GM19395 (cell line): ENCODE results near the gene CBFA2T3.

Experiments used
- ATAC-seq: cut with Tn5 transposase; IDR thresholded peaks from one replicate; pipeline ENCODE4 v1.9.1; 2021; ENCODE audit warnings: mild to moderate bottlenecking, moderate library complexity; ENCODE audit not compliant: unreplicated experiment

CBFA2T3 gene

DNA sequence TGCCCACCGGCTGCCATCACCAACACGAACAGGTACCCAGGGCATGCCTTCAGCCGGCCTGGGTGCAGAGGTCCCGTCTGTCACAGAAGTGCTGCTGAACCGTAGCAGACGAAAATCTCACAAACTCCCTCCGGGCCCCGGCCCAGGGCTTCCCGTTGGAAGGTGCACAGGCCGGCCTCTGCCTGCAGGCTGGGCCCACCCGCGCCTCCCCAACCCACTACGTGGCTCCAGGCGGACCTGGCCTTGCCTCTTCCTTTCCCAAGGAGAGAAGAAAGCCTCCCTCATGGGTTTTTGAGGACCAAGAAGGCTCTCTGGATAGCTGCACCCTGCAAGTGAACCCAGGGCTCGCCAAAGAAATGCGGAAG, 65.1 kb downstream of the CBFA2T3 start:
- no peak for ATAC-seq

DNA sequence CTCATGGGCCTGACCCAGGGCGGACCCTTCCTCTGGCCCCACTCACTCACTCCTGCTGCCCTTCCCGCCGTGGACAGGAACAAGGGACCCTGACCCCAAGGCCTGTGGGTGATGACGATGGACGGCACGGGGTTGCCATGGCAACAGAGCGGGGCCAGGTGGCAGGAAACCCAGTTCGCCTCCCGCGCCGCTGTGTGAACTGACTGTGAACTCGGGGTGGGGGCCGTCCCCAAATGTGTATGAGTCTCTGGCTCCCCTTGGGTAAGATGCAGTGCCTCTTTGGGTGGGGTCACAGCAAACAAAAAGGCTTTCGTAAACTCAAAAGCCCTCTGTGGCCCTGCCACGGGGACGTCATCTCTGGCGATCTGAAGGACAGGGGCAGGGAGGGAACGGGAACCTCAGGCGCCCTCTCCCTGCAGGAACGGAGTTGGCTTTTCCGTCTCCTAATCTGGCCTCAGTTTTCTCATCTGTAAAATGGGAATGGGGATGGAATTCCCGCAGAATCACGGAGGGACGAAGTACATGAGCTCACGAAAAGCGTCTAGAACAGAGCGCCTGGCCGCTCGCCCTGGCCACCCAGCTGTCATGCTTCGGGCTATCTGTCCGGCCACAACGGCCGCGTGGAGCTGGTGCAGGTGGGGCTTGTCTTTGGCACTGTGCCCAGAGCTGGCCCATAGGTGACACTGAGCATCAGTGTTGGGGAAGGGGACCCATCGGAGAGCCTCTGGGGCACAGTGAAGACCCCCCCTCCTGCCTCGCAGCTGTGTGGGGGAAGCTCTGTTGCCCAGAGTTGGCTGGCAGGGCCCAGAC, 65.7 kb downstream of the CBFA2T3 start:
- no peak for ATAC-seq

DNA sequence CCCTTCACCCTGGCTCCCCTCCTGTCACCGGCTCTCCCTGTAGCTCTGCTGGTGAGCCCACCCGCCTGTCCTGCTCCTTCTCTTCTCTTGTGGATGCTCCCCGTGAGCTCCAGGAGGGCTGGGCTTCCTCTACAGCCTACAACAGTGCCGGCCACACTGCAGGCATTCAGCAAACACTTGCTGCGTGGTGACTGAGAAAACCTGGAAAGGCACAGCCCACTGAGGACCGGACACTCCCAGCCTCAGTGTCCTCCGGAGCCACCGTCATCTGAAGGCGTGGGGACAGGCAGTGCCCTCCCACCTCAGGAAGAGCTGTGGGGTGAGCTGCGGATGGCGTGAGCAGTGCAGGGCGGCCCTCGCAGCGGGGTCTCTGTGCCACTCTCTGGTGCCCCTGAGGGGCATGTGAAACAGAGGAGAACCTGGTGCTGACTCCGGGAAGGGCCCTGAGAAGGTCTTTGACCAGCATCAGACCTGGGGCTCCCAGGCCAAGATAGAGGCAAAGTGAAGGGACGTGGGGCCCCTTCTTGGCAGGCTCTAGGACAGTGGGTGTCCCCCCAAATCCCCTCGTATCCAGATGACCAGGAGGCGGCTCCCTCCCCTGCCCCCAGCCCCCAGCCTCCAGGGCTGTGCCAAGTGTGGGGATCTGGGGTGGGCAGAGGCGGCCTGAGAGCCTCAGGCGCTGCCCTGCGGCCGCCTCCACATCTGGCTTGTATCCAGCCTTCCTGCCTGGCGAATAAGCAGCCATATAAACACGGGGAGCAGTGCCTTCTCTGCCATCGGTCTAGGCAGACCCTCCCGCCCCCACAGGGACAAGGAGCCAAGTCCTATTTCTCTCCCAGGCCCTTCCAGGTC, 66.5 kb downstream of the CBFA2T3 start:
- ATAC-seq, result no peak

DNA sequence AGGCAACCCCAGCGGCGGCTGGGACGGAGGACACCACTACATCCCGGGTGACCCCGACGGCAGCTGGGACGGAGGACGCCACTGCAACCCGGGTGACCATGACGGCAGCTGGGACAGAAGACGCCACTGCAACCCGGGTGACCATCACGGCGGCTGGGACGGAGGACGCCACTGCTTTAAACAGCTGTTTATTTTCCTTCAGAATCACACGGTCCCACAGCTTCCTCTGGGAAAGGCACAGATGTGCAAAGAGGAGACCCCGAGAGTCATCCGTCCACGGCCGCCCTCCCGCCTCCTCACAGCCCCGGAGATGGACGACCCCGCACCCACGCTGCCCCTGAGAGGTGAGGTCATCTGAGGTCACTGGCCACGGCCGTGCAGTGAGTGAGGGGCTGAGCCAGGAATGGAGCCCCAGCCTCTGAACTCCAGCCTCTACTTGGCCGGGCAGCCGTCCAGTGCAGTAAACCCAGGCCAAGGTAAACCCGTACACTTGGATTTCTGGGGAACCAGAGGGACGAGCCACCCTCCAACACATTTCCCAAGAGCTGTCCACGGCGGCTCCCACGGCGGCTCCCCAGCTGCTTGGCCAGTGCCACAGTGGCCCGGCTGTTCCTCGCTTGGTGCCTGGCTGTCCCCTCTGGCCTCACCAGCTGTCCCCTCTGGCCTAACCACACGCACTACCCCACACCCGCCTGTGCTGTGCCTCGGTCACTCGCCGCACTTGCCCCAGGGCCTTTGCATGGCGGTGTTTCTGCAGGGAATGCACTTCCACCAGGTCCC, 67.4 kb downstream of the CBFA2T3 start:
- no peak for ATAC-seq

DNA sequence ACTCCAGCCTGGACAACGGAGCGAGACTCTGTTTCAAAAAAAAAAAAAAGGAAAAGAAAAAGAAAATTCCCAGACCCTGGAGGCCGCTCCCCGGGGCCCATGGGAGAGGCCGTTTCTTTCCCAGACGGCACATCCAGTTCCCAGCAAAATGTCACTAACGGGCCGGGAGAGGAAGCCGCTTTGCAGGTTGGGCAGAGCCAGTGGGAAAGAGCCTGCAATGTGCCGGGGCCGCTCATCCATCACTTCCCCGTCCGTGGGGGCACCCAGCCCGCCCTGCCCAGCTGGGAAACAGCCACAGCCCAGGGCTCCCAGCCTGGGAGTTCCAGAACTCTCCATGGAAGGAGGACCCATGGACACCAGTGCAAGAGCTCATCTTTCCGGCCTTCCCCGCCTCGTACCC, 68.7 kb downstream of the CBFA2T3 start:
- no peak for ATAC-seq

DNA sequence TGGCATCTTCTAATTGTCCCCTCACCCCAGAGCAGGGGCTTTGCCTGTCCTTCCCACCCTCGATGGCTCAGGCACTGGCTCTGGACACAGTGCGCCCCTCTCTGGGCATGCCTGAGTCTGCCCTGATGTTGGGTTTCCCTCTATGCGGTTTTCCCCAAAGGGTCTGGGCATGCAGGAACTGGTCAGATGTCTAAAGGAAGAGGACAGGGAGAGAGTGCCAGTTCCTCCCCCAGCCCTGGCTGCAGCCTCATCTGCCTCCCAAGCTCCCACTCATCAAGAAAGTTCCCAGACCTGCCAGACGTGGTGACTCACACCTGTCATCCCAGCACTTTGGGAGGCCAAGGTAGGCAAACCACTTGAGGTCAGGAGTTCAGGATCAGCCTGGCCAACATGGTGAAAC, 69.2 kb downstream of the CBFA2T3 start:
- ATAC-seq, result no peak

DNA sequence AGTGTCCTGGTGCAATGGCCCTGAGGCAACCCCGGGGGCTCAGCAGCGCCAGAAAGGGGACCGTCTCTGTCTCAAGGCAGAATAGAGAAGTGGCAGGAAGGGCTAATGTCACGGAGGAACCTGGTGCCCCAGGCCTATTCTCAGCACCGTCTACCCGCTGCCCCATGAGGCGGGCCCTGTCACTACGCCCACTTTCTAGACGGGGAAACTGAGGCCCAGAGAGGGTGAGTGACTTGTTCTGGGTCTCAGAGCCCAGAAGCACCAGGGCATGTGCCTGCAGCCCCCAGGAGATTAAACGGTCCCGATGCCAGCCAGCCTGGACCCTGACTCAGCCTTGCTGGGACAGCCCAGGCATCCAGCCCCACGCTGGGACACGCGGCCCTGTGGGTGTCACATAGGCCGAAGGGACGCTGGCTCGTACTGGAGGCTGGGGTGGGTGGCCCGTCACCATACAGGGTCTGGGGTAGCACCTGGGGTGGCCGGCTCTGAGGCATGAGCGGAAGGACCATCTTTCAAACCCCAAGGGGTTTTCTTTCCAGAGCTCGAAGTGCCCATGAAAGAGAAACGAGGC, 70.4 kb downstream of the CBFA2T3 start:
- no peak for ATAC-seq

DNA sequence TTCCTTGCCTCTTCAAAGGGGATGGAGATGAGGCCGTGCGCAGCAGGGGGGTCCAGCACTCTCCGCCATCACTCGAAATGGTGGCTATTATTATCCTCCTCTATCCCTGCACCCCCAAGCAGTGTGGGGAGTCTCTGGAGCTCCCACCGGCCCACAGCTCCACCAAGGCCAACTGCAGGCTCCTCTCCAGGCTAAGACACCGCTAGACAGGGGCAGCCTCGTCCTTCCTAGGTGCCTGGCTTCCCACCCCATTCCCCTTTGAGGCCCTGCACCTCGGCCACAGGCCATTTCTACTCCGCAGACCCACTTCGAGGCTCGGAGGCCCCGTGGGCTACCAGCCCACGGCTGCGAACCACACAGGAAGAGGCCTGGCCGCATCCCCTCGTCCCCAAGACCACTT, 71.0 kb downstream of the CBFA2T3 start:
- ATAC-seq, result no peak

DNA sequence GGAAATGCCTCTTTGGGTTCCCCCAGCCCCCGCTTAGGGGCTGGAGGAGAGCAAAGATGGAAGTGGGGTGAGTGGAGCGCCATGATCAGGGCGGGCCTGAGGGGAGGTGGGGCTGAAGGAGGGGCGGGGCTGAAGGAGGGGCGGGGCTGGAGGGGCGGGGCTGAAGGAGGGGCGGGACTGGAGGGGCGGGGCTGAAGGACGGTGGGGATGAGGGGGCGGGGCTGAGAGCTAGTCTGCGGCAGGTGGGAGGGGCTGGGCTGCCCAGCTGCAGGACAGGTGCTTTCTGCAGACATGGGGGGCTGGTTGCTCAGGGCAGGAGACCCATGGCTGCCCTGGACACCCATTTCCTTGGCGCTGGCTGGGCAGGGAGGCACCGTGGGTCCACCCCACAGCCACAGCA, 71.4 kb downstream of the CBFA2T3 start:
- no peak for ATAC-seq

DNA sequence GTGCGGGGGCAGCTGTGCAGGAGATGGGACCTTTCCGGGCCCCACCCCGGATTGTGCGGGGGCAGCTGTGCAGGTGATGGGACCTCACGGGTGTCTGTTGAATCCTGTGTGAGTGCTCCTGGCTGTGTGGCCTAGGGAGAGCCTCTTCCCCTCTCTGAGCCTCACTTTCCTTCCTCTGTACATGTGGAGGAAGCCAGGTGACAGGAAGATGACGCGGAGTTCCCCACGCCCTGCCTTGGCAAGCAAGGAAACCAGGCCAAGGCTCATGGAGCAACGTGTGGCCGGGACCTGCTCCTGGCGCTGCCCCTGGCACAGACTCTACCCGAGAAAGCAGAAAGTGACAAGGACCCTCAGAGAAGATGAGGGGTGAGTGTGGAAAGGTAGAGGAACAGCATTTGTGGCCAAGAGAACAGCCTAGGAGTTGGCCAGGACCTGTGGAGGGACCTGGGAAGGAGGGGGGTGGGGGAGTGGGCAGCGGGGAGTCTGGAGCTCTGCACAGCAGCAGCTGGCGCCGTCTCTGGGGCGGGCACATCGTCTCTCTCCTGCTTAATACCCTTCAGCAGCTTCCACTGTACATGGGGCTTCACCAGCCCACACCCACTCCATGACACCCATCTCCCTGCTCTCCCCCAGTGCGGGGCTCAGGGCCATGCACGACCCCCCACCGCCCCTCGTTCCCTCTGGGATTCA, 72.2 kb downstream of the CBFA2T3 start:
- no peak for ATAC-seq

DNA sequence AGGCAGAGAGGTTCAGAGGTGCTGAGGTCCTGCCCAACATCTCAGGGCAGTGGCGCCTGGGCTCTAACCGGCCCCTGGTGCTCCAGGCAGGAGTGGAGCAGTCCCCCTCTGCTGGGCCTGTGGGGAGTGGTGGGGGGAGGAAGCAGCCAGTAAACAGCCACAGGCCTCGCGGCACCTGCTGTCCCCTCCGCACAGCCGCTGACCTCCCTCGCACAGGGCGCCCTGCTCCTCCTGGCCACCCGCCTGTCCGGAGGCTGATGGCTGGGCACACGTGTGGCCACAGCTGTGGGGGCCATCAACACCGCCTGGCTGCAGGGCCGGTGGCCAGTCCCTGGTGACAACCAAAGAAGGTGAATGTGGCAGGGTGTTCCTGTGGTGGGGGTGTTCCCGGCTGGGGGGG, 73.7 kb downstream of the CBFA2T3 start:
- no peak for ATAC-seq

DNA sequence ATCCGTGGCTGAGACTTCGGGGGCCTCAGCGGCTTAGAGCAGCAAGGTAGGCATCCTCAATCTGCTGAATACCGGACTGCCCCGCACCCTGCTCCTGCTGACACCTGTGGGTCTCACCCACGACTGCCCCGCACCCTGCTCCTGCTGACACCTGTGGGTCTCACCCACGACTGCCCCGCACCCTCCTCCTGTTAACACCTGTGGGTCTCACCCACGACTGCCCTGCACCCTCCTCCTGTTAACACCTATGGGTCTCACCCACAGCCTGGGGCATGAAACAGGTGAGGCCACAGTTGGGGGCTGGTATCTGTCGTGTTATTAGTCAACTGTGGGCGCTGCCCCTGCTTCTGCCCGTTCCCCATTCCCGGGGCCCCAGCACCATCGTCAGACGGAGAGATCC, 74.3 kb downstream of the CBFA2T3 start:
- ATAC-seq, result no peak

DNA sequence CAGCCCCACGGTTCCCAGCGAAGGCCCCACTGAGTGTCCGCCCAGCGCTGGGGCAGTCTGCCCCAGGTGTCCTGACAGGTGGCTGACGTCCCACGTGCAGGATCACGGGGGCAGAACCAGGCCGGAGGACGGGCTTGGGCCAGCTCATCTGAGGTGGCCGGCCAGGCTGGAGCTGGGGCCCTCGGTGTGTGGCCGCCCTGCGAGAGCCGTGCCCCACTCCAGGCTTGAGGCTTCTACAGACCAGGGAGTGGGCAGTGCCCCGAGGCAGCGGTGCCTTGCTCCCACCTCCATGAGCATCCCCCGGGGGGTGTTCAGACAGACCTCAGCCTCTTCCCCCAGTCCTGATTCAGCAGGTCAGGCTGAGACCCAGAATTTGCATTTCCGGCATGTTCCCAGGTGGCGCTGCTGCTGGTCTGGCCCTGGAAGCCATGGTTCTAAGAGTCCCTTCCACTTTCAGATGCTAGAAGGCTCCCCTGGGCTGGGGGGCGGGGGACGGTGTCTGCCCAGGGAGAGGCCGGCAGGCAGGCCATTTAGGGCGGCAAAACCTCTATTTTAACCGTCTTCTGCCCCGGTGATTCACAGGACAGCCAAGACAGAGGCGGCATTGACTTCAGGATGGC, 75.2 kb downstream of the CBFA2T3 start:
- ATAC-seq, result no peak

DNA sequence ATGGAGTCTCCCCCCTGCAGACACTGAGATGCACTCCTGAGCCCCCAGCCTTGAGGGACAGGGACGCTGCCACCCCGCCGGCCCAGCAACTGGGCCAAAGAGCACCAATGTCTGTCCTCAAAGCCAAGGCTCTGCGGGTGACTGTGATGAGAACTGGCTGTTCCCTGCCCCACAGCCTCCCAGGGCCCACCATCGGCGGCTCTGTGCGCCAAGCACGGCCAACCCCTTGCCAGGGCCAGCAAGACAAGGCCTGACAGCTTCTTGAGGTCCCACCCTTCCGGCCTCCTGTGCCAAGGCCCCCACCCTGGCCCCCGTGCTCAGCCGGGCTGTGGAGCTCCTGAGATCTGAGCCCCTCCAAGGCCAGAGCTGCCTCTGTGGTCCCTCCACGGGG, 76.3 kb downstream of the CBFA2T3 start:
- no peak for ATAC-seq

DNA sequence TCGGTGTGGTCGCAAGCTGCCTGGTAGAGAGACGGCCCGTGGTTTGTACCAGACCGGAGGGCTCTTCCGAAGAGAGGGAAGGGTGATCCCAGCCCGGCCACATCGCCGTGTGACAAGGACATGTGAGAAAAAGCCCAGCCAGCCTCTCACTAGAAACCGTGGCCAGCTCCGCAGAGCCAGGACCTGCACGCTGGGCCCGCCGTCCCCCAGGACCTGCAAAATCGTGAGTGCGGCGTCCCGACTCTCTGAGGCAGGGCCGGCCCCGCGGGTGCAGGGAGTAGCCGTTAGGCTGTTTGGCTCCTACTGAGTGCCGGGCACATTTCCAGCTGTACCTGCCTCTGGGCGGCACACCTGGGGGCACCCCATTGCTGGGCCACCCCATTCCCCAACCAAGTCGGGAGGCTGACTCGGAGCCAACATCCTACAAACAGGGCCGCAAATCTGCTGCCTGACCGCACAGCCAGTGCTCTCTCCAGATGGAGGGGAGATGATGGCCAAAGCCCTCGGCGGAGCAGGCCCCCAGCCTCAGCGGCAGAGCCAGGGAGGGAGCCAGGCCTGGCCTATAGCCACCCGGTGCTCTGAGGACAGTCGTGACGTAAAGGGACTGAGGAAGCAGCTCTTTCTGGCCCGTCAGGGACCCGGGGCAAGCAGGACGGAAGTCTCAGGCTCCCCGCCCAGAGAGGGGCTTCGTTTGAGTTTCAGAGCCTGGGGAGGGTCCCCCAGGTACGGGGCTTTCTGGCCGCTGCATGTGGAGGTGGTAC, 76.9 kb downstream of the CBFA2T3 start:
- no peak for ATAC-seq

DNA sequence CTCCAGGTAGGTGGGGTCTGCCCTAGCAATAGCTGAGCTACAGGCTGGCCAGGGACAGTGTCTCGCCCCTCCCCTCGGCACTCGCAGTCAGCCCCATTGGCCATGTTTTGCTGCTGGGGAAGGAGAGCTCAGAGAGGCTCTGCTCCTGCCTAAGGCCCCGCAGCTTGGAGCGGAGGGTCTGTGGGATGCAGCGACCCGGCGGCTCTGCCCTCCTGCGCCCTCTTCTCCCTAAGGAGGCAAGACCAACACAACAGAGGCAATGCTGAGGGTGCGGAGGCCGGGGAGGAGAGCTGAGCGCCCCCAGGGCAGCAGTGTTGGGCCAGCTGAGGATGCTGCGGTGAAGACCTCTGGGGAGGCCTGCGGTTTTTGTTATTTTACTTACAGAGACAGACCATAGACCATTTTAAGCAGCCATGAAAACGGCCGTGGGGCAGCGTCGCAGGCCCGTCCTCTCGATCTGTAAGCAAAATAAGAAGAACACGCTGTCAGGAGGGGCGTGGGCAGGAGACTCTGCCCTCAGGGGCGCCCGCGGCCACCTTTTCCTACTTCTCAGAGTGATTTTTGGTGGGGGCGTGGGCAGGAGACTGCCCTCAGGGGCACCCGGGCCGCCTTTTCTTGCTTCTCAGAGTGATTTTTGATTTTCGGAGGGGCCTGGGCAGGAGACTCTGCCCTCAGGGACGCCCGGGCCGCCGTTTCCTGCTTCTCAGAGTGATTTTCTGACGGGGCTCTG, 79.1 kb downstream of the CBFA2T3 start:
- ATAC-seq, result no peak

DNA sequence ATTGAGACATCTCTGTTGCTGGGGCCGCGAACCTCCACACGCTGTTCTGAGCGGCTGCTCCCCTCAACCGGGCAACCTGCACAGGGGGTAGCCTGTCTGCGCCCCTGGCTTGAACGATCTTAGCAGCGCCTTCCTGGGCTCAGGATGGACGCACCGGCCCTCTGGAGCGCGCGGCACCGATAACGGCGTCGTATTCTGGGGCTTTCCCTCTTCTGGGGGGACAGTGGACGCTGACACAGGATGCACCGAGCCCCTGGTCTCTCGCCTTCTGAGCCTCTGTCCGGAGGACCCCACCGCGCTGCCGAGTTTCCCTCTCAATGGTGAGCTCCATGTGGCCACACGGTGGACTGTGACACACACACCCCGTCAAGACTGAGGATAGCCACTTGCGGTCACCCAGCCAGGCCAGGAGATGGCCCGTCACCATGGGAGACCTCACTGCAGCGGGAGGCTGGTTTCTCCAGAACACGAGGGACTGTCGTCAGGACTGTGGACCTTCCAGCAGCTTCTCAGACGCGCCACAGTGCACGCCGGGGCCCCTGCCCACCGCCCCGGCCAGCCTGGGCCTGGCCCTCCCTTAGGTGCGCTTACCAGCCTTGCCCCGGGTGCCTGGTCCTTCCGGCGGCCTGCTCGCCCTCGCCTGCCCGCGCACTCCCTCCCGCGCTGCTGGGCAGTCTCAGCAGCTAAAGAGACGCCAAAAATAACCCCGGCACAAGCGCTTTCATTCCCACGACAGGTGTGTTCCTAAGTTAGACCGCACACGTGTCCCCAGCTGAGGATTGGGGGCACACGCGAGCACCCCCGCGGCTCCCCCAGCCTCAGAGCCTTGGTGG, 80.6 kb downstream of the CBFA2T3 start:
- ATAC-seq, result no peak

DNA sequence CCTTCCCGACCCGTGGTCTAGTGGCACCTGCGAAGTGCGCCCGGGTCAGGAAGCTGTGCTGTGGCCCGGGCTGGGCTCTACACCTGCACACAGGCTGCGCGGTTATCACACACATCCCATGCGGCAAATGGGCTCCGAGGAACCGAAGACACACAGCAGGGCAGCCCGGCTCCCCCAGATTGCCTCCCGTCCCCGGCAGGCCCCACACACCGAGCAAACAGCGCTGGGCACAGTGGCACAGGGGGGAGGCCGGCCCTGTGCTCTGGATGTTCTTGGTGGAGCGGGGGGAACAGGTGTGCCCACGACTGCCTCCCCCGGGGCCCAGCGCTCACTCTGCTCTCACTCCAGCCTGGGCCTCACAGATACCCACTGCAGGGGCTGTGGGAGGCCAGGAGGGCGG, 81.7 kb downstream of the CBFA2T3 start:
- no peak for ATAC-seq
